ENCODE results near the gene TSR1.

DNA sequence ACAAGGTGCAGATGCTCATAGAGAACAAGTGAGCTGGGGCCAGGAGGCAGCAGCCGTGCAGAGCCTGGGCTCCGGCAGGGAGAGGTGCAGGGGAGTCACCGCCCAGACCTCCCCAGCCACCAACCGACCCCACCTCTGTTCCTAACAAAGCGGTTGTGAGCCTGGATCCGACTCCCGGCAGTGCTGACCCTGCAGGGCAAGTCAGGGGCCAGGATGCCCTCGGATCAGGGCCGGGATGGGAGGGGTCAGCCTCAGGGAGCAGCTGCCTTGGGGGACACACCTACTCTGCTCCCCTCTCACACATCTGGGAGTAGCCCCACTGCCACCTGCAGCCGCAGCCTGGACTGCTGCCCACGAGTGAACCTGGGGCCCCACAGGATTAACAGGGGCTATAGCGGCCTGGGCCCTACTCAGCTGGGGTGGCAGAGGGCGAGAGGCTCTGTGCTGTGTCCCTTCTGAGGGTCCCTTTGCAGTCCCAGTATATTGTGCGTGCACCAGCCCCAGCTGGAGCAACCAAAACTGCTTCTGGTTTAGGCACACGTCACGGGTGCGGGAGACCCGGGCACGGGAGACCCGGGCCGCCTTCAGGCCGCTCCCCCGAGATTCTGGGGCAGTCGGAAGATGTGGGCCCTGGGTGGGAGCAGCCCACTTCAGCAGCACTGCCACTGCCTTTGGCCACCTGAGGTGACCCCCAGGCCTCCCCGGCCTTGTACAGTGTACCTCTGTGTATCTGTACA is 43.4 kb upstream of the TSR1 start:
- TF ChIP-seq POLR2AphosphoS5 (IDR thresholded peaks at IDR 0.05) (no peak), POLR2A (IDR thresholded peaks at IDR 0.05) (no peak), EP300 (IDR thresholded peaks at IDR 0.05) (no peak)
- TF ChIP-seq, protein P1, sequence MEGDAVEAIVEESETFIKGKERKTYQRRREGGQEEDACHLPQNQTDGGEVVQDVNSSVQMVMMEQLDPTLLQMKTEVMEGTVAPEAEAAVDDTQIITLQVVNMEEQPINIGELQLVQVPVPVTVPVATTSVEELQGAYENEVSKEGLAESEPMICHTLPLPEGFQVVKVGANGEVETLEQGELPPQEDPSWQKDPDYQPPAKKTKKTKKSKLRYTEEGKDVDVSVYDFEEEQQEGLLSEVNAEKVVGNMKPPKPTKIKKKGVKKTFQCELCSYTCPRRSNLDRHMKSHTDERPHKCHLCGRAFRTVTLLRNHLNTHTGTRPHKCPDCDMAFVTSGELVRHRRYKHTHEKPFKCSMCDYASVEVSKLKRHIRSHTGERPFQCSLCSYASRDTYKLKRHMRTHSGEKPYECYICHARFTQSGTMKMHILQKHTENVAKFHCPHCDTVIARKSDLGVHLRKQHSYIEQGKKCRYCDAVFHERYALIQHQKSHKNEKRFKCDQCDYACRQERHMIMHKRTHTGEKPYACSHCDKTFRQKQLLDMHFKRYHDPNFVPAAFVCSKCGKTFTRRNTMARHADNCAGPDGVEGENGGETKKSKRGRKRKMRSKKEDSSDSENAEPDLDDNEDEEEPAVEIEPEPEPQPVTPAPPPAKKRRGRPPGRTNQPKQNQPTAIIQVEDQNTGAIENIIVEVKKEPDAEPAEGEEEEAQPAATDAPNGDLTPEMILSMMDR (IDR thresholded peaks at IDR 0.05), result no peak
